GM21528 (cell line): ENCODE results near the gene PARP16.
"Not testable (repeated sequence)": the region's sequence is repeated elsewhere in the genome, so short reads cannot be mapped to it uniquely, and the experiment has no call there.

Experiments
- ATAC-seq: cut with Tn5 transposase; IDR thresholded peaks from one replicate; pipeline ENCODE4 v1.9.1; 2021; ENCODE audit warnings: mild to moderate bottlenecking, moderate library complexity; ENCODE audit not compliant: unreplicated experiment, low FRiP score

Gene PARP16

GRCh38 chr15:65278480-65278879 is 8.2 kb downstream of the PARP16 start:
- no peak for ATAC-seq

- no peak for ATAC-seq
Measured at GRCh38 chr15:65277015-65277414, 9.7 kb downstream of the PARP16 start.

- no peak for ATAC-seq
Measured at GRCh38 chr15:65275728-65276126, 11.0 kb downstream of the PARP16 start.

GRCh38 chr15:65275104-65275727 is 11.5 kb downstream of the PARP16 start:
- no peak for ATAC-seq

GRCh38 chr15:65270811-65271545 is 15.7 kb downstream of the PARP16 start:
- not testable (repeated sequence) for ATAC-seq

GRCh38 chr15:65268411-65268810 is 18.3 kb downstream of the PARP16 start:
- no peak for ATAC-seq

GRCh38 chr15:65266469-65266868 is 20.2 kb downstream of the PARP16 start:
- ATAC-seq: no peak

GRCh38 chr15:65264863-65265430 is 21.7 kb downstream of the PARP16 start:
- no peak for ATAC-seq

- no peak for ATAC-seq
Measured at GRCh38 chr15:65263313-65263712, 23.4 kb downstream of the PARP16 start.

GRCh38 chr15:65260968-65261367 is 25.7 kb downstream of the PARP16 start:
- ATAC-seq: no peak

- no peak for ATAC-seq
Measured at GRCh38 chr15:65259367-65259797, 27.3 kb downstream of the PARP16 start.

GRCh38 chr15:65258375-65259262 is 28.1 kb downstream of the PARP16 start:
- ATAC-seq: no peak

- no peak for ATAC-seq
Measured at GRCh38 chr15:65255486-65256140, 31.1 kb downstream of the PARP16 start.

- ATAC-seq: no peak
Measured at GRCh38 chr15:65254758-65255157, 31.9 kb downstream of the PARP16 start.

- no peak for ATAC-seq
Measured at GRCh38 chr15:65254356-65254755, 32.3 kb downstream of the PARP16 start.

GRCh38 chr15:65249641-65250040 is 37.0 kb downstream of the PARP16 start:
- no peak for ATAC-seq

- ATAC-seq: no peak
Measured at GRCh38 chr15:65248511-65249255, 38.0 kb downstream of the PARP16 start.

- ATAC-seq: no peak
Measured at GRCh38 chr15:65246939-65247338, 39.7 kb downstream of the PARP16 start.

GRCh38 chr15:65246026-65246714 is 40.5 kb downstream of the PARP16 start:
- ATAC-seq: no peak
